Neuron (in vitro differentiated cells): ENCODE data around the gene CD48.
"Not testable (repeated sequence)": the region's sequence is repeated elsewhere in the genome, so short reads cannot be mapped to it uniquely, and the experiment has no call there.

ENCODE experiments used
- H2AFZ ChIP-seq: one replicate; pipeline ENCODE4 v1.6.1; 2013; ENCODE audit warnings: low read depth, mild to moderate bottlenecking, inconsistent platforms, low read length, moderate library complexity
- H3K27me3 ChIP-seq: one replicate; pipeline ENCODE4 v1.6.1; 2013; ENCODE audit warnings: low read length; ENCODE audit not compliant: insufficient read depth
- H3K36me3 ChIP-seq: one replicate; pipeline ENCODE4 v1.6.1; 2013; ENCODE audit warnings: low read length; ENCODE audit not compliant: insufficient read depth
- H3K4me1 ChIP-seq: one replicate; pipeline ENCODE4 v1.6.1; 2013; ENCODE audit warnings: low read length; ENCODE audit not compliant: insufficient read depth
- H3K4me3 ChIP-seq: 2 replicates; pipeline ENCODE4 v1.5.1; 2013; ENCODE audit warnings: mild to moderate bottlenecking, low read length, moderate library complexity
- H3K9me3 ChIP-seq: one replicate; pipeline ENCODE4 v1.6.1; 2013; ENCODE audit warnings: low read length

CD48 gene

DNA sequence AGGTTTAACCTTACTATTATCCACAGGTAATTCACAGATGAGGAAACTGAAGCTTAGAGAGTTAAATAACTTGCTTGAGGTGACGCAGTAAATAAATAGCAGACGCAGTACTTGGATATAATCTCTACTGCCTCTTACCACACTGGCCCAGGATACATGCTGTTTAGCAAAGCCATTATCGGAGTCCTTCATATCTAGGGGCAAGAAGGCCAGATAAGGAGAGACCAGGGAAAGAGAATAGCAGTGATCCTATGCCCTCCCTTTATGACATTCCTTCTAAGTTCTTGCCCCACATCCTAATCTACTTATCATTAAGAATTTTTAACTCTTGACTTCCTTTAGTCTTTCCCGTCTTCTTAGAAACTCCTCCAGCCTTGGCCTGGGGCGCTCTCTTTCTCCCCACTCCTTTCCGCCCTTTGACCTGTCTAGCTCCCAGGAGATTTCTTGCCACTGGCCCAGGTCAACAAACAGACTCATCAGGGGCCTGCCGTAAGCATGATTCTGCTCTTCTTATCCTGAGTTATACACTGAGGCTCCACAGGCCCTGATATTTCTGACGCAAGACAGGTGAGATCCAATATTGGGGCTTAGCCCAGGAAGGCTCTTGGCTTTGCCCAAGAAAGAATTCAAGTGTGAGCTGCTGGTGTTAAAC lies 53.3 kb downstream of the CD48 start:
- no peaks in the 10 kb centered on the region for H3K27me3 ChIP-seq
- H2AFZ ChIP-seq: no peak overlapping the region
- no peaks in the 10 kb centered on the region for H3K4me1 ChIP-seq
- H3K9me3 ChIP-seq: no peaks in the 10 kb centered on the region
- H3K4me3 ChIP-seq: no peak overlapping the region
- no peaks in the 10 kb centered on the region for H3K36me3 ChIP-seq

DNA sequence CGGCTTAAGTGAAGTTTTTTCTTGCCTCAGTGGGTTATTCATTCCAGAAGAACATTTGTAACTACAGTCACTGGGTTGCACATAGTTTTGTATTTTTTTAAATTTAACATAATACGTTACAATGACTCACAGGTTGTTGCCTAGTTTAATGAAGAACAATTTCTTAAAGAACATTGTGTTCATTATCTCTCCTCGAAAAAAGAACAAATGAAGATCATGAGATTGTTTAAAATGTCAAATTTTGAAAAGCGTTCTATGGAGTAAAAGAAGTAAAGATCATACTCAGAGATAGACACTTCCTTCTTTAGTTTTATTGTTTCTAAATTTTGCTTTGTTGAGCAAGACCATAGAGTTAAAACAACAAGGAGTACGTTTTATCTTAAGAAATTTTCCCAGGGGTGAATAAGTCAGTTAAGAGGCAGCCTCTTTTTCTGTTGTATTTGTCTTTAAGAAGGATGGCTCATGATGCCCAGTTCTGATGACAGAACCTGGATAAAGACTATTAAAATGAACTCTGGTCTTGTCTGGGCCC lies 54.3 kb downstream of the CD48 start:
- H3K36me3 ChIP-seq: no peaks in the 10 kb centered on the region
- no peaks in the 10 kb centered on the region for H3K9me3 ChIP-seq
- no peaks in the 10 kb centered on the region for H3K27me3 ChIP-seq
- no peak overlapping the region for H3K4me3 ChIP-seq
- H2AFZ ChIP-seq: no peak overlapping the region
- H3K4me1 ChIP-seq: no peaks in the 10 kb centered on the region

DNA sequence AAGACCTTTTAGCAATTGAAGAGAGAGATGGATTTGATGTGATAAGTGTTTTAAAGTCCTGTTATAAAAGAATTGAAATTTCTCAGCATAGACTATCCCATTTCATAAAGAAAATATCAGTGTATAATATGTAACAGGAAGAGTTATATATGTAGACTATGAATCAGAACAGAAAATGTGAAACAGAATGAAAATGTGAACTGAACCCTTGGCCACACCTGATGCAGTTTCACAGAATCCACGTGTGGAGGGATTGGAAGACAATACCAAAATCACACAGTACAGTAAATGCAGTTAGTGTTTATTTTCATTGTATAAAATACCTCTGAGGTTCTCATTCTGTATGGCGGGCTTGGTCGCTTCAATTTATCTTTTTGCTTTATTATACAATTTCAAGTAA lies 54.9 kb downstream of the CD48 start:
- Histone ChIP-seq H3K9me3 (no peaks in the 10 kb centered on the region), H3K4me3 (no peak overlapping the region), H2AFZ (no peak overlapping the region), H3K36me3 (no peaks in the 10 kb centered on the region), H3K27me3 (no peaks in the 10 kb centered on the region), H3K4me1 (no peaks in the 10 kb centered on the region)

DNA sequence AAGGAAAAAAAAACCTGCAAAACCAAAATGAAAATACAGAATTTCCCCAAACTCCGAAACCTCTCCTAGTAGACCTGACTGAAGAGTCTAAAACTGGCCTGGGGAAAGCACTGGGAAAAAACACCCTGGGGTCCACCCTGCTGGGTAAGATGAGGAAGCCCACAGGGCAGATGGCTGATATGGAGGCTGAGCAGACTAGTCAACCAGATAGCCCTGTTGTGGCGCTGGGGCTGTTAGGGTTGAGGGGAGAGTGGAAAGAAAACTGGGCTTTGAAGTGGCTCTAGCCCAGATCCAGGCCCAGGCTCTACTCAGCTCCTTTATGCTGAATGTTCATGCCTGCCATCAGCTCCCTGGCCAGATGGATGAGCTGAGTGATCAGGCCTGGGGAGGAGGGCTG lies 58.0 kb downstream of the CD48 start:
- Histone ChIP-seq H3K9me3 (no peaks in the 10 kb centered on the region), H3K4me3 (no peak overlapping the region), H3K36me3 (no peaks in the 10 kb centered on the region), H2AFZ (no peak overlapping the region), H3K4me1 (no peaks in the 10 kb centered on the region), H3K27me3 (no peaks in the 10 kb centered on the region)

DNA sequence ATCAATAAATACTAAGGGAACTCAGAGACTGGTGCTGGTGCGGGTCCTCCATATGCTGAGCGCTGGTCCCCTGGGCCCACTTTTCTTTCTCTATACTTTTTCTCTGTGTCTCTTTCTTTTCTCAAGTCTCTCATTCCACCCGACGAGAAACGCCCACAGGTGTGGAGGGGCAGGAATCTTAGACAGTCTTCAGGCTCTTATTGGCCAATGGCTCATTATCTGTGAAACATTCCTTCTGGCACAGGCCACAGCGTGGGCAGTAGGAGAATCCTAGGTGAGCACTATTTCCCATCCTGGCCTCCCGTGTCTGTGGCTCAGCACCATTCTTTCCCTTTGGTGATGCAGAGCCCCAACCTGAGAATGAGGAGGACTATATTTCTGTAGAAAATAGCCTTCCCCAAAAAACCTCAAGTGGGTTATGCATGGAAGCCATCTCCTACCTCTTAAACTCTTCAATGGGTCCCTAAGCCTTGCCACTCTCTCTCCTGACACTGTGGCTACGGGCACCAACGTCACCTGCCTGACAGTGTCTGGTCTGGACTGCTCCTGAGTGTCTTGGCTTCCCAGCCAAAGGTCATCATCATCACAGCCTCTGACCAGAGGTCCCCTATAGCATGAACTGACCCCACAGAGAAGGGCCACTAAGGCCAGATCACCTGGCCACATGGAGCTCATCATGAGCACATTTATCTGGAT lies 58.5 kb downstream of the CD48 start:
- Histone ChIP-seq H3K36me3 (no peaks in the 10 kb centered on the region), H3K4me3 (no peak overlapping the region), H3K27me3 (no peaks in the 10 kb centered on the region)

DNA sequence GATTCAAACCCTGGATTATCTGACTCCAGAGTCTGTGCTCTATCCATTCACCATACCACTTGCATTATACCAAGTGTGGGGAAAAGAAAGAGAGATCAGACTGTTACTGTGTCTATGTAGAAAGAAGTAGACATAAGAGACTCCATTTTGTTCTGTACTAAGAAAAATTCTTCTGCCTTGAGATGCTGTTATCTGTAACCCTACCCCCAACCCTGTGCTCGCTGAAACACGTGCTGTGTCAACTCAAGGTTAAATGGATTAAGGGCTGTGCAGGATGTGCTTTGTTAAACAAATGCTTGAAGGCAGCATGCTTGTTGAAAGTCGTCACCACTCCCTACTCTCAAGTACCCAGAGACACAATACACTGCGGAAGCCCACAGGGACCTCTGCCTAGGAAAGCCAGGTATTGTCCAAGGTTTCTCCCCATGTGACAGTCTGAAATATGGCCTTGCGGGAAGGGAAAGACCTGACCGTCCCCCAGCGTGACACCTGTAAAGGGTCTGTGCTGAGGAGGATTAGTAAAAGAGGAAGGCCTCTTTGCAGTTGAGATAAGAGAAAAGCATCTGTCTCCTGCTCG lies 59.5 kb downstream of the CD48 start:
- H2AFZ ChIP-seq, H3K4me3 ChIP-seq, H3K36me3 ChIP-seq, H3K27me3 ChIP-seq, H3K9me3 ChIP-seq, H3K4me1 ChIP-seq: not testable (repeated sequence)

More for the DNA sequence above, 58.5 kb downstream of the CD48 start:
- Histone ChIP-seq H2AFZ (no peak overlapping the region), H3K9me3 (no peaks in the 10 kb centered on the region), H3K4me1 (no peaks in the 10 kb centered on the region)

DNA sequence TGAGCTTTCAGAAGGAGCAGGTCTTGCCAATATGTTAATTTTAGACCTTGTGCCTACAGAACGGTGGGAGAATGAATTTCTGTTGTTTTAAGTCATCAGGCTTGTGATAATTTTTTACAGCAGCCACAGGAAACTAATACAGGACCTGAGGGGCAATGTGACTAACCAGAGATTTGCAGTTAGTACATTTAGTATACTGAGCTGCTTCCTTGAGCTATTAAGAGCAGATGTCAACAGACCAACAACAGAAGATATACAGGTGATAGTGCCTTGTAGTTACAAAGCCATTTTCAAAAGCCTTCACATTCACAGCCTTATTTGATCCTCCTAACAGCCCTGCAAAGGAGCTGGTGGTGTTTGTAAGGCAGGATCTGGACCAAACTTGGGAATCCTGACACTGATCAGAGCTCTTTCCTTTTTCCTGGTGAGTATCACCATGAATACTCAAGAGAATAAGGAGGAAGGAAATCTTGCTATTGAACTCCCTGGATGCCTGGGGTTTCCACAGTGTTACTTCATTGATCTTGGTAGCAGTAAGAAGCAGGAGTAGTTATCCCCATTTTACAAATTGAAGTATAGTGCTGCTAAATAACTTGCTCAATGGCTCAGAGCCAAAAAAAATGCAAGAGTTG lies 60.1 kb downstream of the CD48 start:
- Histone ChIP-seq H3K9me3 (no peaks in the 10 kb centered on the region), H3K4me1 (no peaks in the 10 kb centered on the region), H3K36me3 (no peaks in the 10 kb centered on the region), H2AFZ (no peak overlapping the region), H3K27me3 (peaks cover 2% of the 10 kb centered on the region), H3K4me3 (no peak overlapping the region)

DNA sequence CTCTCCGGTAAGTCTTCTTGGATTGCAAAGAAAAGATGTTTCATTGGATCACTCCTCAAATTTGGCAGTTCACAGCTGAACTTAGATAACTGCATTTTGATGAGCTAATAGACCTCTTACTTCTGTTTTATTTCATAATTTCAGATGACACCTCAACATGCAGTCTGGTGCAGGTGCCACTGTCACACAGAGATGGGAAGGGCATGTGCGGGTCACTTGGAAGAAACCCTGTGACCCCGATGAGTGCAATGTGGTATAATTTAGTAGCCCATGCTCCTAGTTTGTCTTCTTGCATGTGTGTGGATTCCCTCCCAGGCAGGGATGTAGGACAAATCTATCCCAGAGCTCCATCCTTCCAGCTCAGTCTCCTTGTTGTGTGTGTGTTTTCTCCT lies 64.3 kb downstream of the CD48 start:
- H3K4me1 ChIP-seq: no peaks in the 10 kb centered on the region
- H3K9me3 ChIP-seq: no peaks in the 10 kb centered on the region
- peaks cover 2% of the 10 kb centered on the region for H3K27me3 ChIP-seq
- H2AFZ ChIP-seq: no peak overlapping the region
- H3K36me3 ChIP-seq: no peaks in the 10 kb centered on the region
- no peak overlapping the region for H3K4me3 ChIP-seq

DNA sequence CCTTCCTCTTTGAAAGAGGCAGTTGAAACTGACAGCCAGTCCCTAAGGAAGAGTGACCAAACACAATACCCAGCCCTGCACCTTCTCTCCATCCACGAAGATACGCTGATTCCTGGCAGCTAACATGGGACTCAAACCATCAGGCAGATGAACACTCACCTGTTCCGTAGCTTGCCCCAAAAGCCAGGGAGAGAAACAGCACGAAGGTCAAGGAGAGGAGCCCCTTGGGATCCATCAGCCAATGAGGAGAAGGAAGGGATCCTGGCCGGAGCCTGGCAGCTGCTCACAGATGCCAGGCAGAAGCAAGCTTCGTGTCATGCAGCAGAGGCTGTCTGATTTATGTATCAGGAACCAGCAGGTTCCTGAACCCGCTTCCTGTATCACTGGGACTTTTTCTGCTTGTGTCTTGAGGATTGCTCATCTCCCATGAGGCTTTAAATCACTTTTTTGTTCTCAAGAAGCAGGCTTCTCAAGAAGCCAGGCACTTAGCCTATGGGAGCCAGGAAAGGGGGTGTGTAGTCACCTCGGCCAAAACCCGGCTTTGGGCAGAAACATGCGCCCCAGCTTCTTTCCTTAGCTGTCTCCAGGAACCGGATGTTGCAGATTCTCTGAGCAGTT lies 64.8 kb downstream of the CD48 start, which contains the start of gene SLAMF1:
TSS of gene SLAMF1 (minus strand) at position 334 of the 618 bp plus-strand sequence. CDS start at position 235, 99 bp downstream.
- Histone ChIP-seq H3K4me3 (no peak within 1 kb of the TSS), H2AFZ (no peak within 1 kb of the TSS), H3K4me1 (no peaks in the 10 kb centered on the region), H3K36me3 (no peaks in the 10 kb centered on the region), H3K27me3 (peaks cover 2% of the 10 kb centered on the region), H3K9me3 (no peaks in the 10 kb centered on the region)

DNA sequence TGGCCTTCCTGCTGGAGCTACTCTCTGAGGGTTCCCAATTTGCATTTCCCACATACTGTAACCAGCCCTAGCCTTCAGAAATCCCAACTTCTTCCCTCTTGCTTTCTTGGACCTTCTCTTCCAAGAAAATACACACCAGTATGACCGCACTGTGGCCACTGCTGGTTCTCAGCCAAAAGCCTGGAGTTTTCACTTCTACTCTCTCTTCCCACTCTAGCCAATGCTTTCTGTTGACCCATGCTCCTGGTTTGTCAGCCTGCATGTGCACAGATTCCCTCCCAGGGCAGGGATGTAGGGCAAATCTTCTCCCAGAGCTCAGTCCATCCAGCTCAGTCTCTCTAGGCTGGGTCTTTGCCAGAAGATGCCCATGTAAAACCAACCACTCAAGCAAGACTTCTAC lies 65.4 kb downstream of the CD48 start:
- no peaks in the 10 kb centered on the region for H3K4me1 ChIP-seq
- no peaks in the 10 kb centered on the region for H3K36me3 ChIP-seq
- peaks cover 2% of the 10 kb centered on the region for H3K27me3 ChIP-seq
- no peak overlapping the region for H3K4me3 ChIP-seq
- no peak overlapping the region for H2AFZ ChIP-seq
- no peaks in the 10 kb centered on the region for H3K9me3 ChIP-seq

DNA sequence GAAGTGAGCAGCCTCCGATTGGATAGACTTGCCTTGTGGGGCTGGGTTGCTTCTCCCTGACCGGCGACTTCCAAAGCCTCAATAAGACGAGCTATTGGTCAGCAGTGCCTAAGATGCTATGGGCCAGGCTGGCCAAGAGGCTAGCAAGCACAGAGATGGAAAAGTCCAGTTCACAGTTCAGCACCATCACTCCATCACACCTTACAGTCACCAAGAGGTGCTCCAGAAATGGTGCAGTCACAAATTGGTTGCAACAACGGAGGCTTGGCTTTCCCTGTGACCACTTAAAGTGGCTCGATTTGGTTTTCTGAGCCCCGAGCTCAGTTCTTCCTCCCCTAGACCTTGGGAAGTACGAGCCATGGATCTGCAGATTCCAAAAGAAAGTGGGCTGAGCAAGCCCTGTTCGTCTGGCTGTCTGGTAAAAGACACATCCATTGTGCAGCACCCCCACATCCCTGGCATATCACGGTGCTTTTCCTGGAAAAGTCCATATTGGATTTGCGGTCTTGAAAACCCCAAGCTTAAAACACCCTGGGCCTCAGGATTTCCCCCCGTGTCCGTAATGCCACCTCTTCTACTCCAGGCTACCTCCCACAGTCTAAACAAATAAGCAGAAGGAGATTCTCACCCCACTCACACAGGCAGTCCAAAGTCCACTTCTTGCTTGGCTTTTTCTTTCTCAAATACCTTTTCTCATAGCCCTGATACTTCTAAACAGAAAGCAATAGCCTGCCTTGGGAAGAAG lies 66.1 kb downstream of the CD48 start:
- Histone ChIP-seq H3K9me3 (no peaks in the 10 kb centered on the region), H3K4me1 (no peaks in the 10 kb centered on the region), H3K4me3 (no peak overlapping the region), H3K36me3 (no peaks in the 10 kb centered on the region), H2AFZ (no peak overlapping the region), H3K27me3 (peaks cover 2% of the 10 kb centered on the region)

DNA sequence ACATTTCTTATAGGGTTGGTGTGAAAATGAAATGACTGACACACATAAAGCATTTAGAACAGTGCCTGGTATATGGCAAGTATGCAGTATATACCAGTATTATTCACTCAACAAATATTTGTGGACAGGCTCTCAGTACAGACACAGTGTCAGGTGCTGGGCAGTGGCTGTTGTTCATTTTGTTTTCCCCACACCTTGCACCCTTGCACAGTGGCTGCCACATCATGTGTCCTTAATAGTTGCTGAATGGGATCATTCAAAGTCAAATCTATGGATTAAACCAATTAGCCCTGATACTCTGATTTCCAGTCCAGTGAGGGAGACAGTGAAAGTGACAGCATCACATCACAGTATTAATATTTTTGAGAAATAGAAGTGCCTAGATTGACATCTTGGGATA lies 67.2 kb downstream of the CD48 start:
- Histone ChIP-seq H3K36me3 (no peaks in the 10 kb centered on the region), H3K27me3 (peaks cover 2% of the 10 kb centered on the region)

More for the DNA sequence above, 67.2 kb downstream of the CD48 start:
- Histone ChIP-seq H3K9me3 (no peaks in the 10 kb centered on the region), H3K4me1 (no peaks in the 10 kb centered on the region), H3K4me3 (no peak overlapping the region), H2AFZ (no peak overlapping the region)
